Ovary (tissue), 9 donors: ENCODE measurements around the gene RGS11. TPM values are rescaled to one million over a fixed set of nuclear protein-coding genes. Genes with fewer than 3 reads are reported as not detected.

Experiments used
- DNase-seq, 5 donors: peaks; one replicate each; pipeline ENCODE4 v3.0.0-alpha.2; 2019 to 2020
- H3K27ac ChIP-seq, 2 donors: fragments of 200-600 bp; one replicate each; pipeline versions ENCODE4 v1.5.1 to v1.8.0; 2019 to 2022
- H3K27me3 ChIP-seq: fragments of 200-600 bp; one replicate; pipeline ENCODE4 v1.8.0; 2022
- H3K36me3 ChIP-seq: fragments of 200-600 bp; sonication (generic); one replicate; pipeline ENCODE4 v1.5.1; 2019
- H3K4me1 ChIP-seq: one replicate; pipeline ENCODE4 v1.8.1; 2013; ENCODE audit warnings: mild to moderate bottlenecking, moderate library complexity; ENCODE audit not compliant: insufficient read depth
- H3K4me3 ChIP-seq: fragments of 200-600 bp; sonication (generic); one replicate; pipeline ENCODE4 v1.5.1; 2017
- H3K9me3 ChIP-seq, 2 donors: fragments of 200-600 bp in 1 of 2; sonication (generic) in 1 of 2; one replicate each; pipeline versions ENCODE4 v1.5.1 to v1.8.1; 2013 to 2019; ENCODE audit warnings: mild to moderate bottlenecking in 1 of 2, moderate library complexity in 1 of 2
- EP300 ChIP-seq: sonication (generic); formaldehyde crosslinking; IDR thresholded peaks from one replicate; pipeline ENCODE4 v1.6.1; 2017; ENCODE audit warnings: antibody characterized with exemption
- POLR2A ChIP-seq: fragments of 450-650 bp; IDR thresholded peaks from one replicate; pipeline ENCODE4 v1.6.1; 2017; ENCODE audit warnings: antibody characterized with exemption, mild to moderate bottlenecking, moderate library complexity
- WGBS, 3 donors: extraction: QIAGEN DNeasy Blood & Tissue Kit in 1 of 3; methylation state at CpG; one replicate each; pipeline versions ENCODE4 v1.1.5 to v1.1.7; 2013 to 2017; 5-methylcytosine and 5-hydroxymethylcytosine counted together
- intact Hi-C, 4 donors: fragments of 100-400 bp; cut with DNase I; formaldehyde crosslinking; loops; one replicate each; pipeline versions ENCODE4 v1.11.0 to v1.15.1; 2022 to 2023
- polyA plus RNA-seq, 2 donors: library from polyadenylated mRNA; stranded (reverse); fragments of 200-250 nt in 1 of 2; fragments of 350-450 nt in 1 of 2; fragmentation: Illumina TruSeq in 1 of 2; extraction: RNeasy Lipid Tissue Mini Kit (QIAGEN cat#74804) in 1 of 2; gene quantifications; one replicate each; pipeline ENCODE4 v1.2.3, GENCODE V29; 2013 to 2014
- total RNA-seq, 7 donors: library from RNA; depleted of rRNA in 2 of 7; stranded (reverse); fragments of >200 nt in 2 of 7; fragmentation: NEBNext Ultra II Directional in 3 of 7; extraction: Animal tissue kit (Norgen Biotek cat#: 25700) in 3 of 7; gene quantifications; one replicate each; pipeline versions ENCODE4 v1.1.0 to v1.2.4, GENCODE V29; 2016 to 2023
- TF ChIP-seq, protein P1 (sequence below), 3 donors: fragments of 450-650 bp in 2 of 3; fragments of 200-600 bp in 1 of 3; IDR thresholded peaks; one replicate each; pipeline versions ENCODE4 v1.5.1 to v1.8.0; 2016 to 2022; ENCODE audit warnings: antibody characterized with exemption in 3 of 3, mild to moderate bottlenecking in 1 of 3
- donor health status: DM: no; HTN: no; CAD: no; lungs with moderate emphysema.
- donor health status: DM: no; HTN: no; CAD: no.
- donor health status: Bipolar disorder and iron deficiency.
- donor health status: DM: yes; HTN: yes; CAD: no.
- donor health status: DM: no; HTN: no; CAD: no.
- donor health status: DM: yes; HTN: yes; CAD: no.

RGS11 gene
- total and polyA plus RNA-seq, 9 donors = 0.33 to 1.7 (median 0.71) TPM; not detected in 2

DNA sequence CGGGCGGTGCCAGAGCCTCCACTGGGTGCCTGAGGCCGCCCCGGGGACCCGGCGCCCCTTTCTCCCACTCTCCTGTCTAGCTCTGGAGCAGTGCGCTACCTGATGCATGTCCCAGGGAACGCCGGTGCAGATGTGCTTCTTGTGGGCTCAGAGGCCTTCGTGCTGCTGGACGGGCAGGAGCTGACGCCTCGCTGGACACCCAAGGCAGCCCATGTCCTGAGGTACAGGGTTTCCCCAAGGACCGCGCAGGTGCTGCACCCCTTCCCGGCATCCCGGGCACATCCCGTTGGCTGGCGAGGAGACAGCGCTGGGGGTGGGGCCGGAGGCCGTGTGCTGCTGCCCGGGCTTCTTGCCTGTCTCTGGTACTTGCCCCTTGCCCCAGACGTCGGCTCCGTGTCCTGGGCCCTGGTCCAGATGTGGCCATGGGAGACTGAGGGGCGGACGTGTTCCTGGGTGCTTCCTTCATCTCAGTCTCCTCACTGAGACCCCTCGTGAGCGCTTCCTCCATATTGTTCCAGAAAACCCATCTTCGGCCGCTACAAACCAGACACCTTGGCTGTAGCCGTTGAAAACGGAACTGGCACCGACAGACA is 12.5 kb downstream of the RGS11 start:
- Histone ChIP-seq H3K4me1 (peaks cover 8% of the 10 kb centered on the region), H3K9me3 (no peaks in the 10 kb centered on the region), H3K4me3 (no peak overlapping the region), H3K27ac (no peak overlapping the region), H3K27me3 (no peaks in the 10 kb centered on the region), H3K36me3 (no peaks in the 10 kb centered on the region)
- no peak for DNase-seq
- 89 to 93% (median 92%) methylated on average over 33 to 35 of the region's 35 CpGs for WGBS, 3 donors
- intact Hi-C loops = no loop called here
- TF ChIP-seq POLR2A = no peak

DNA sequence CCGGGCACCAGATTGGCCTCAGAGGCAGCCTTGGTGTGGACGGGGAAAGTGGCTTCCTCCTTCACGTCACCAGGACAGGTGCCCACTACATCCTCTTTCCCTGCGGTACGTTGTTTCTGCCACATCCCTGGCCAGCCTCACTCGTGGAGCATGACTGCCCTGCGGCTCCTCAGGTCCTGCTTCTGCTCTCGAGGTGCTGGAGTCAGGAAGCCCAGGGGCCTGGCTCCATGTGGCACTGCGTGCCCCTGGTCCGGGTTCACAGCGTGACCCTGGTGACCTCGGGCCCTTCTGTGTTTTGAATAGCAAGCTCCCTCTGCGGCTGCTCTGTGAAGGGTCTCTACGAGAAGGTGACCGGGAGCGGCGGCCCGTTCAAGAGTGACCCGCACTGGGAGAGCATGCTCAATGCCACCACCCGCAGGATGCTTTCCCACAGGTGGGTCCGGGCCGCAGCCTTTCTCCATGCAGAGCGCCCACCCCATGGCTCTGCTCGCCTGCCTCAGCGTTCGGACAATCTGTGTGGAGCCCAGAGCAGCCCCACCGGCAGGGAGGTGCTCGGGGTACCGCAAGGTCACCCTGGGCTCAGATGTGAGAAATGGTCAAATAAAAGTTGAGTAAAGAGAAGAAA is 13.5 kb downstream of the RGS11 start:
- TF ChIP-seq, protein P1, sequence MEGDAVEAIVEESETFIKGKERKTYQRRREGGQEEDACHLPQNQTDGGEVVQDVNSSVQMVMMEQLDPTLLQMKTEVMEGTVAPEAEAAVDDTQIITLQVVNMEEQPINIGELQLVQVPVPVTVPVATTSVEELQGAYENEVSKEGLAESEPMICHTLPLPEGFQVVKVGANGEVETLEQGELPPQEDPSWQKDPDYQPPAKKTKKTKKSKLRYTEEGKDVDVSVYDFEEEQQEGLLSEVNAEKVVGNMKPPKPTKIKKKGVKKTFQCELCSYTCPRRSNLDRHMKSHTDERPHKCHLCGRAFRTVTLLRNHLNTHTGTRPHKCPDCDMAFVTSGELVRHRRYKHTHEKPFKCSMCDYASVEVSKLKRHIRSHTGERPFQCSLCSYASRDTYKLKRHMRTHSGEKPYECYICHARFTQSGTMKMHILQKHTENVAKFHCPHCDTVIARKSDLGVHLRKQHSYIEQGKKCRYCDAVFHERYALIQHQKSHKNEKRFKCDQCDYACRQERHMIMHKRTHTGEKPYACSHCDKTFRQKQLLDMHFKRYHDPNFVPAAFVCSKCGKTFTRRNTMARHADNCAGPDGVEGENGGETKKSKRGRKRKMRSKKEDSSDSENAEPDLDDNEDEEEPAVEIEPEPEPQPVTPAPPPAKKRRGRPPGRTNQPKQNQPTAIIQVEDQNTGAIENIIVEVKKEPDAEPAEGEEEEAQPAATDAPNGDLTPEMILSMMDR (IDR thresholded peaks at IDR 0.05) = no peak
- no peak for TF ChIP-seq EP300
- no peak for TF ChIP-seq POLR2A
- Histone ChIP-seq H3K27ac (no peak overlapping the region), H3K27me3 (no peaks in the 10 kb centered on the region), H3K4me1 (peaks cover 8% of the 10 kb centered on the region), H3K4me3 (no peak overlapping the region), H3K9me3 (no peaks in the 10 kb centered on the region), H3K36me3 (no peaks in the 10 kb centered on the region)
- WGBS, 3 donors = 92 to 95% (median 93%) methylated on average over 29 of the region's 29 CpGs
- DNase-seq = no peak
- intact Hi-C loops = no loop called here

DNA sequence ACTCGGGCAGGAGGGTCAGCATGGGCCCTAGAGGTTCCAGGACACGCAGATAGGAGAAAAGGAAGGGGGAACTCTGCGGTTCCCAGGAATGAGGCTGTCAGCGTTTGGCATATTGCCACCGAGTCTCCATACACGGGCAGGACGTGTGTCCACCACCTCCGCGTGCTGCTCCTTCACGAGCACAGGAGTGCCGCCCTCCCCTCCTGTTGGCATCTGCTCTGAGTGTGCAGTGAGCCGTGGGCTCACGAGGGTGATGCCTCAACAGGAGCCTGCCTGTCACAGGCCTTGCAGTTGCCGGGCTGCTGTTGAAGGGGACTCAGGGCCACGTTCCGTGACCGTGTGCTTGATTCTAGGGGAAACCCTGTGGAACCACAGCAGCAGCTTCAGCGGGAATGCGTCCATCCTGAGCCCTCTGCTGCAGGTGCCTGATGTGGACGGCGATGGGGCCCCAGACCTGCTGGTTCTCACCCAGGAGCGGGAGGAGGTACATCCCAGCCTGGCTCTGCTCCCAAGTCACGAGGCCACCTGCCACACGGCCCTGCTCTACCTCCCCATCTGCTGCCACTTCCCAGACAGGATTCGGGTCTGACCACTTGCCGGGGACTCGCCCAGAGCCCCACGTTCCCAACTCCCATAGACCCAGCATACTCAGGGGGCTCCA is 14.6 kb downstream of the RGS11 start:
- no peaks in the 10 kb centered on the region for H3K36me3 ChIP-seq
- TF ChIP-seq, protein P1 (IDR thresholded peaks at IDR 0.05) = no peak
- TF ChIP-seq EP300 (no peak), POLR2A (no peak)
- H3K4me1 ChIP-seq = peaks cover 7% of the 10 kb centered on the region
- 86 to 89% (median 86%) methylated on average over 27 to 28 of the region's 28 CpGs for WGBS, 3 donors
- no peaks in the 10 kb centered on the region for H3K27me3 ChIP-seq
- intact Hi-C loops = no loop called here
- no peak for DNase-seq
- H3K9me3 ChIP-seq = no peaks in the 10 kb centered on the region
- no peak overlapping the region for H3K4me3 ChIP-seq
- H3K27ac ChIP-seq = no peak overlapping the region

DNA sequence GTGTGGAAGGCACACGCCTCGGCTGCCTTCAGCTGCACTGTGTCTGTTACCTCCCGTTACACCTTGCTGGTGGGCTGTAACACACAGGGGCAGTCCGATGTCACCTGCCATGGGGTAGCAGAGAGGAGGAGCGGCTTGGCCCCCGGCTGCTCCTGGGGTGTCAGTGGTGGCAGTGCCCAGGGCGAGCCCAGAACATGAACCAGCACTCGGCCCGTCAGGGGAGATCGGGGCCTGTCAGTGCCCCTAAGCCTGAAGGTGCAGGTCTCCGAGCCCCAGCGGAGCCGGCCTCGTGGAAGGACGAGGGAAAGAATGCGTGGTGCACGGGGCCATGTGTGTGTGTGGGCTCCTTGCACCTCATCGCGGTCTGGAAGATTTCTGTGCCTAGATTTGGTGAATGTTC is 15.4 kb downstream of the RGS11 start:
- intact Hi-C loops = no loop called here
- Histone ChIP-seq H3K27me3 (no peaks in the 10 kb centered on the region), H3K4me1 (no peaks in the 10 kb centered on the region), H3K36me3 (no peaks in the 10 kb centered on the region), H3K4me3 (no peak overlapping the region), H3K27ac (no peak overlapping the region), H3K9me3 (no peaks in the 10 kb centered on the region)
- TF ChIP-seq, protein P1 (IDR thresholded peaks at IDR 0.05) = no peak
- no peak for TF ChIP-seq EP300
- TF ChIP-seq POLR2A = no peak
- DNase-seq = no peak
- 93 to 95% (median 93%) methylated on average over 19 of the region's 19 CpGs for WGBS, 3 donors

DNA sequence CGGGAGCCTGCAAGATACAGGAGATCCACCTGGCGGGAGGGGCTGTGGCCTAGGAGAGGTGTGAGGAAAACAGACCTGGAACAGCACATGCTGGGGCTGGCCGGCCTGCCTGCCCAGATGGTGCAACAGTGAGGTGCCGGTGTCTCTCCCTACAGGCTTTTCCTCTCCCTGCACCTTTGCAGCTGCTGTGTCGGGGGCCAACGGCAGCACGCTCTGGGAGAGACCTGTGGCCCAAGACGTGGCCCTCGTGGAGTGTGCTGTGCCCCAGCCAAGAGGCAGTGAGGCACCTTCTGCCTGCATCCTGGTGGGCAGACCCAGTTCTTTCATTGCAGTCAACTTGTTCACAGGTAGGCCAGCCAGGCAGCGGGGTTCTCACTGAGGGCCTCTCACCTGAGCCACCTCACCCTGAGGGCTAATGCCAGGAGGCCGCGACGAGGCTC is 15.9 kb downstream of the RGS11 start:
- H3K36me3 ChIP-seq = no peaks in the 10 kb centered on the region
- no peaks in the 10 kb centered on the region for H3K4me1 ChIP-seq
- WGBS, 3 donors = 86 to 92% (median 87%) methylated on average over 13 of the region's 13 CpGs
- no peak overlapping the region for H3K27ac ChIP-seq
- H3K9me3 ChIP-seq = no peaks in the 10 kb centered on the region
- TF ChIP-seq, protein P1 (IDR thresholded peaks at IDR 0.05) = no peak
- TF ChIP-seq POLR2A (no peak), EP300 (no peak)
- no peaks in the 10 kb centered on the region for H3K27me3 ChIP-seq
- no peak overlapping the region for H3K4me3 ChIP-seq
- intact Hi-C loops = no loop called here
- no peak for DNase-seq
